Caco-2 (cell line): ENCODE measurements around the gene JADE3. TPM values are rescaled to one million over a fixed set of nuclear protein-coding genes. Genes with fewer than 3 reads are reported as not detected.

ENCODE experiments used
- BruUV-seq: library from RNA; stranded (reverse); fragments of 400-500 nt; replicated peaks from 2 replicates; lab custom pipeline; 2021; lab: Mats Ljungman, UMichigan
- CTCF ChIA-PET: fragments of 300-600 bp; sonication (Branson Sonifier 250); formaldehyde crosslinking; loops from one replicate; lab custom pipeline; 2022; ENCODE audit warnings: antibody characterized with exemption; lab: Charles Lee
- POLR2A ChIA-PET: fragments of 300-600 bp; sonication (Branson Sonifier 250); formaldehyde crosslinking; loops from one replicate; lab custom pipeline; 2022; ENCODE audit warnings: antibody characterized with exemption; lab: Charles Lee
- DNase-seq, 2 experiments: peaks; one replicate each; pipeline versions ENCODE4 v3.0.0 to v3.0.0-alpha.2; 2020 to 2022
- H3K27me3 ChIP-seq: replicated peaks from 2 replicates; pipeline ENCODE4 v1.6.0; 2011; ENCODE audit warnings: low read length; ENCODE audit not compliant: control insufficient read depth, insufficient read depth
- H3K36me3 ChIP-seq: 2 replicates; pipeline ENCODE4 v1.5.1; 2011; ENCODE audit warnings: low read length; ENCODE audit not compliant: control insufficient read depth, insufficient read depth
- H3K4me1 ChIP-seq: fragments of 250-450 bp; sonication (Bioruptor Pico); 2 replicates; pipeline ENCODE4 v1.5.1; 2020; ENCODE audit warnings: mild to moderate bottlenecking
- H3K4me3 ChIP-seq: 2 replicates; pipeline ENCODE4 v1.5.1; 2011; ENCODE audit warnings: low read depth, mild to moderate bottlenecking, control low read depth, low read length
- H3K9me3 ChIP-seq: fragments of 250-450 bp; sonication (Bioruptor Pico); 2 replicates; pipeline ENCODE4 v1.5.1; 2020; ENCODE audit warnings: mild to moderate bottlenecking, moderate library complexity
- H3K27ac Mint-ChIP-seq: one replicate; pipeline ENCODE4 v1.8.0; 2022; ENCODE audit warnings: mixed read lengths; ENCODE audit not compliant: unreplicated experiment
- H3K27me3 Mint-ChIP-seq: one replicate; pipeline ENCODE4 v1.8.0; 2022; ENCODE audit warnings: mixed read lengths; ENCODE audit not compliant: insufficient read depth, unreplicated experiment
- H3K36me3 Mint-ChIP-seq: one replicate; pipeline ENCODE4 v1.8.0; 2022; ENCODE audit warnings: mild to moderate bottlenecking, mixed read lengths; ENCODE audit not compliant: insufficient read depth, unreplicated experiment
- H3K4me1 Mint-ChIP-seq: one replicate; pipeline ENCODE4 v1.8.0; 2022; ENCODE audit warnings: low read depth, mixed read lengths; ENCODE audit not compliant: unreplicated experiment
- H3K4me3 Mint-ChIP-seq: one replicate; pipeline ENCODE4 v1.8.0; 2022; ENCODE audit warnings: mild to moderate bottlenecking, moderate library complexity, mixed read lengths; ENCODE audit not compliant: unreplicated experiment
- H3K9me3 Mint-ChIP-seq: one replicate; pipeline ENCODE4 v1.8.0; 2022; ENCODE audit warnings: mixed read lengths; ENCODE audit not compliant: unreplicated experiment
- CTCF ChIP-seq, 2 experiments: fragments of 200-600 bp in 1 of 2; IDR thresholded peaks; 1 replicate in 1 of 2; 2 replicates in 1 of 2; pipeline versions ENCODE4 v1.5.1 to v1.8.0; 2011 to 2022; ENCODE audit warnings: antibody characterized with exemption in 1 of 2, control low read depth in 1 of 2, inconsistent platforms in 1 of 2, low read depth in 1 of 2, low read length in 1 of 2, mild to moderate bottlenecking in 1 of 2, moderate library complexity in 1 of 2; ENCODE audit not compliant: insufficient read depth in 1 of 2, severe bottlenecking in 1 of 2, unreplicated experiment in 1 of 2
- intact Hi-C: fragments of 100-400 bp; cut with micrococcal nuclease; formaldehyde crosslinking; loops from one replicate; pipeline ENCODE4 v1.10.0; 2022; ENCODE audit not compliant: unreplicated experiment
- total RNA-seq: library from RNA; stranded (reverse); gene quantifications from 2 replicates; pipeline ENCODE4 v1.2.3, GENCODE V29; 2022

Gene JADE3
- total RNA-seq, 1 experiment from 2014 or later, result 22.7 TPM

GRCh38 chrX:46991664-46992063 is 79.4 kb downstream of the JADE3 start:
- no peak for DNase-seq
- POLR2A ChIA-PET, result no interaction called here
- CTCF ChIA-PET, result no interaction called here
- H3K4me1 Mint-ChIP-seq, result no peaks in the 10 kb centered on the region
- Histone ChIP-seq H3K9me3 (no peaks in the 10 kb centered on the region), H3K36me3 (no peaks in the 10 kb centered on the region), H3K4me3 (no peak overlapping the region), H3K4me1 (no peaks in the 10 kb centered on the region), H3K27me3 (no peaks in the 10 kb centered on the region)
- no peaks in the 10 kb centered on the region for H3K27me3 Mint-ChIP-seq
- no peak for TF ChIP-seq CTCF (IDR thresholded peaks at IDR 0.05; ENCODE audit: insufficient read depth in 1 of 2, low read depth in 1 of 2, low read length in 1 of 2, severe bottlenecking in 1 of 2, unreplicated experiment in 1 of 2)
- H3K9me3 Mint-ChIP-seq, result no peaks in the 10 kb centered on the region
- H3K36me3 Mint-ChIP-seq, result peaks cover 15% of the 10 kb centered on the region
- BruUV-seq, result no TSS peak
- no peak overlapping the region for H3K4me3 Mint-ChIP-seq
- intact Hi-C loops, result no loop called here
- H3K27ac Mint-ChIP-seq, result no peak overlapping the region

GRCh38 chrX:46992070-46992469 is 79.8 kb downstream of the JADE3 start:
- Mint-ChIP-seq H3K4me3 (no peak overlapping the region), H3K36me3 (peaks cover 15% of the 10 kb centered on the region), H3K27me3 (no peaks in the 10 kb centered on the region), H3K9me3 (no peaks in the 10 kb centered on the region), H3K4me1 (no peaks in the 10 kb centered on the region), H3K27ac (no peak overlapping the region)
- H3K4me3 ChIP-seq, result no peak overlapping the region
- TF ChIP-seq CTCF (IDR thresholded peaks at IDR 0.05; ENCODE audit: insufficient read depth in 1 of 2, low read depth in 1 of 2, low read length in 1 of 2, severe bottlenecking in 1 of 2, unreplicated experiment in 1 of 2), result no peak
- POLR2A ChIA-PET, result no interaction called here
- no peak for DNase-seq
- no peaks in the 10 kb centered on the region for H3K27me3 ChIP-seq
- intact Hi-C loops, result no loop called here
- H3K9me3 ChIP-seq, result no peaks in the 10 kb centered on the region
- no peaks in the 10 kb centered on the region for H3K36me3 ChIP-seq
- no TSS peak for BruUV-seq
- no peaks in the 10 kb centered on the region for H3K4me1 ChIP-seq
- CTCF ChIA-PET, result no interaction called here

GRCh38 chrX:46994096-46994495 is 81.9 kb downstream of the JADE3 start:
- ChIA-PET POLR2A (no interaction called here), CTCF (no interaction called here)
- H3K27me3 Mint-ChIP-seq, result no peaks in the 10 kb centered on the region
- DNase-seq, result no peak
- no TSS peak for BruUV-seq
- H3K4me1 Mint-ChIP-seq, result no peaks in the 10 kb centered on the region
- peaks cover 20% of the 10 kb centered on the region for H3K36me3 Mint-ChIP-seq
- TF ChIP-seq CTCF (IDR thresholded peaks at IDR 0.05; ENCODE audit: insufficient read depth in 1 of 2, low read depth in 1 of 2, low read length in 1 of 2, severe bottlenecking in 1 of 2, unreplicated experiment in 1 of 2), result no peak
- Histone ChIP-seq H3K4me1 (no peaks in the 10 kb centered on the region), H3K4me3 (no peak overlapping the region), H3K36me3 (no peaks in the 10 kb centered on the region), H3K27me3 (no peaks in the 10 kb centered on the region), H3K9me3 (no peaks in the 10 kb centered on the region)
- no peak overlapping the region for H3K4me3 Mint-ChIP-seq
- intact Hi-C loops, result no loop called here
- H3K27ac Mint-ChIP-seq, result no peak overlapping the region
- no peaks in the 10 kb centered on the region for H3K9me3 Mint-ChIP-seq
